Activated T-cell treated with anti-CD3 and anti-CD28 coated beads for 48 hours (primary cell): Measurements from ENCODE around the gene SGCD.

Source experiments
- DNase-seq: peaks from one replicate; pipeline ENCODE4 v3.0.0-alpha.2; 2020; ENCODE audit warnings: low read depth

Gene SGCD

GRCh38 chr5:156401804-156402203 lies 74.8 kb downstream of the SGCD start:
- DNase-seq: no peak

GRCh38 chr5:156402387-156402921 lies 75.5 kb downstream of the SGCD start:
- peak; percentile 23 for DNase-seq

- no peak for DNase-seq
Observed at GRCh38 chr5:156405988-156406387, 79.0 kb downstream of the SGCD start.

GRCh38 chr5:156407251-156407650 lies 80.3 kb downstream of the SGCD start:
- no peak for DNase-seq

- no peak for DNase-seq
Observed at GRCh38 chr5:156409834-156410233, 82.9 kb downstream of the SGCD start.

GRCh38 chr5:156411185-156411613 lies 84.2 kb downstream of the SGCD start:
- no peak for DNase-seq

GRCh38 chr5:156411957-156412356 lies 85.0 kb downstream of the SGCD start:
- DNase-seq: no peak

GRCh38 chr5:156414391-156414790 lies 87.4 kb downstream of the SGCD start:
- DNase-seq: no peak

GRCh38 chr5:156419661-156420060 lies 92.7 kb downstream of the SGCD start:
- no peak for DNase-seq

- DNase-seq: no peak
Observed at GRCh38 chr5:156420665-156421064, 93.7 kb downstream of the SGCD start.

- no peak for DNase-seq
Observed at GRCh38 chr5:156421798-156422197, 94.8 kb downstream of the SGCD start.

- no peak for DNase-seq
Observed at GRCh38 chr5:156423597-156423996, 96.6 kb downstream of the SGCD start.

- DNase-seq: no peak
Observed at GRCh38 chr5:156427315-156427714, 100.4 kb downstream of the SGCD start.

- DNase-seq: no peak
Observed at GRCh38 chr5:156431956-156432829, 105.2 kb downstream of the SGCD start.

- DNase-seq: no peak
Observed at GRCh38 chr5:156432830-156433105, 105.8 kb downstream of the SGCD start.

GRCh38 chr5:156434471-156434870 lies 107.5 kb downstream of the SGCD start:
- no peak for DNase-seq

GRCh38 chr5:156435101-156435500 lies 108.1 kb downstream of the SGCD start:
- no peak for DNase-seq

GRCh38 chr5:156438076-156438475 lies 111.1 kb downstream of the SGCD start:
- DNase-seq: no peak

- DNase-seq: no peak
Observed at GRCh38 chr5:156444753-156445291, 117.9 kb downstream of the SGCD start.

GRCh38 chr5:156446526-156446925 lies 119.6 kb downstream of the SGCD start:
- no peak for DNase-seq

- DNase-seq: no peak
Observed at GRCh38 chr5:156450778-156451177, 123.8 kb downstream of the SGCD start.

- no peak for DNase-seq
Observed at GRCh38 chr5:156451505-156451904, 124.5 kb downstream of the SGCD start.

GRCh38 chr5:156456857-156457256 lies 129.9 kb downstream of the SGCD start:
- DNase-seq: no peak
